ENCODE results near the gene CWC27.

GRCh38 chr5:64742821-64743220, 25.9 kb upstream of the CWC27 start:
- no peak for TF ChIP-seq ZNF460 (CRISPR knock-in tag; IDR thresholded peaks at IDR 0.05; ENCODE audit: borderline replicate concordance)
- TF ChIP-seq CTCF (CRISPR knock-in tag; IDR thresholded peaks at IDR 0.05), result no peak
- TF ChIP-seq ZNF354B (CRISPR knock-in tag; IDR thresholded peaks at IDR 0.05), result no peak
- no peak for TF ChIP-seq ZXDC (CRISPR knock-in tag; IDR thresholded peaks at IDR 0.05)
- TF ChIP-seq MYC (CRISPR knock-in tag; IDR thresholded peaks at IDR 0.05; ENCODE audit: borderline replicate concordance), result no peak
- TF ChIP-seq TCF12 (IDR thresholded peaks at IDR 0.05), result no peak
- TF ChIP-seq TCF12 (CRISPR knock-in tag; IDR thresholded peaks at IDR 0.05), result no peak
- no peak for TF ChIP-seq PHF5A (CRISPR knock-in tag; IDR thresholded peaks at IDR 0.05; ENCODE audit: low read depth, unreplicated experiment)
- no peak for TF ChIP-seq ZBTB21 (CRISPR knock-in tag; IDR thresholded peaks at IDR 0.05)
- no peak for TF ChIP-seq POLR2AphosphoS5 (IDR thresholded peaks at IDR 0.05; ENCODE audit: low read depth, low read length)
- no peak for TF ChIP-seq PBX3 (CRISPR knock-in tag; IDR thresholded peaks at IDR 0.05; ENCODE audit: borderline replicate concordance)
